Stimulated activated CD4-positive, alpha-beta T cell treated with anti-CD3 and anti-CD28 coated beads, Interleukin-1b, Interleukin-23, amount 100 ng/mL, for 4 hours (primary cell): Measurements from ENCODE around the gene GTF2I.
"Not testable (repeated sequence)": the region's sequence is repeated elsewhere in the genome, so short reads cannot be mapped to it uniquely, and the experiment has no call there.

Experiments used
- DNase-seq, 2 donors: peaks; one replicate each; pipeline ENCODE4 v3.0.0-alpha.2; 2020; ENCODE audit warnings: low read depth in 2 of 2

GTF2I gene

GRCh38 chr7:74709880-74710671, 52.6 kb downstream of the GTF2I start:
- DNase-seq: no peak

GRCh38 chr7:74713567-74713966, 56.0 kb downstream of the GTF2I start:
- no peak for DNase-seq

DNA sequence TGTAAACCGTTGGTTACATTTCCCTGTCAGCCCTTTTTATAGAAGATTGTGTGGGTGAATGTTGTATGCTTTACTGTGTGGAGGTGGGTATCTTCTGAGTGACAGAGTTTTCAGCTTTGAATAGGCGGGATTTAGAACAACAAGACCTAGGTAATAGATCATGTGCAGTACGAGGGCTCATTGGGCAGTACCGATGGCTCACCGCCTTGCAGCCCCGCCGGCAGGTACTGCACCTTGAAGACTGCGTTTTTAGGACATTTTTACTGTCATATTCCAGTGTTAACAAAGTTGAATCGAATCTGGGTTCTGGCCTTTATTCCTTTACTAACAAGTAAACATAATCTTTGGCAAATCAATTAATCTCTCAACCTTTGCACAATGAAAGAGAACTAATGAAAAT, 60.4 kb downstream of the GTF2I start:
- no peak for DNase-seq

DNA sequence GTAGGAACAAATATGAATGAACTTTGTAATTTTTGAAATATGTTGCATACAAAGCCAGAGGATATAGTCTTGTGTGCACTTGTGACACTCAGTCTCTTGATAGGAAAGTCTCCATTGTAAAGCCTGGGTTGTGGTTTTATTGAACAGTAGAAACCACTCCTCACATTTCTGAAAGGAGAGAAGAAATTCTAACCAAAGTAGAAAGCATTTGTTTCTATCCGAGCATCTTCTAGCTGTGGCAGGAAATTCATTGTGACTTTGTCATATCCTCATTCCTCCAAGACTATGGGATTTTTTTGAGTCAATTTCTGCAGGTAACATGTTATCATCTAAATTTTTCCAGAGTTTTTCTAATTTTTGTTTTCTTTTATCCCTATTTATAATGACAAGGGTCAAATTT, 60.8 kb downstream of the GTF2I start:
- no peak for DNase-seq

DNA sequence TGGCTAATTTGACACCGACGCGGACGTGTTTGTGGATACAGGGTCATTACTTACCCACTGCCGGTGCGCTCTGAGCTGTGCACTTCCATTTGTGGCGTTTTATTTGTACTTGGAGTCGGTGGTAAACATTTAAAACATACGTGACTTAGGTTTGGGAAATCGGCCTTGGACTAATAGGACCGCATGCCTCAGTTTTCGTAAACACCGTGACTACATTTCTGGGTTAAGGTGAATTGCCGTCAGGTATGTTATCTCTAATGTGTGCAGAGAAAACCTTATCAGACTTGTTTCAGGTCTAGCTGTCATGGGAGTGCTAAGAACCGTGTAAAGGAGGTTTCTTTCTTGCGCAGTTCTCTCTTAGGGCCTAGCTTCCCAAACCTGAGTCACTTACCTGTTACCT, 64.6 kb downstream of the GTF2I start:
- DNase-seq: no peak

DNA sequence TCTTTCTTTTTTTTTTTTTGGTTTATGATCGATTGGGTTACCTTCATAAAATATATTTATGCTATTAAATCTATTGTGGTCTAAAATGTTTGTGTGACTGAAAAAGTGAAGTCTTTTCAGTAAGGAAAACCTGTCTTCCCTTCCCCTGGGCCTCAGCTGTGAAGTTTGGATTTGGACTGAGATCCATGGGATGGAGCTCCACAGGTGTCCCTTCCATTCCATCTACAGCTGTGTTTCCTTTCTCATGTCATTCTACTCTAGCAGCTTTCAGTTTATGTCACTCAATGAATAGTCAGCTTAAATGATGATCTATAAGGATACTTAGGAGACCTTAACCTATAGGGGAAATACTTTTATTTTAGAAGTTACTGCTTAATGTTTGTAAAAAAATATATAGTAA, 68.3 kb downstream of the GTF2I start:
- DNase-seq: no peak

DNA sequence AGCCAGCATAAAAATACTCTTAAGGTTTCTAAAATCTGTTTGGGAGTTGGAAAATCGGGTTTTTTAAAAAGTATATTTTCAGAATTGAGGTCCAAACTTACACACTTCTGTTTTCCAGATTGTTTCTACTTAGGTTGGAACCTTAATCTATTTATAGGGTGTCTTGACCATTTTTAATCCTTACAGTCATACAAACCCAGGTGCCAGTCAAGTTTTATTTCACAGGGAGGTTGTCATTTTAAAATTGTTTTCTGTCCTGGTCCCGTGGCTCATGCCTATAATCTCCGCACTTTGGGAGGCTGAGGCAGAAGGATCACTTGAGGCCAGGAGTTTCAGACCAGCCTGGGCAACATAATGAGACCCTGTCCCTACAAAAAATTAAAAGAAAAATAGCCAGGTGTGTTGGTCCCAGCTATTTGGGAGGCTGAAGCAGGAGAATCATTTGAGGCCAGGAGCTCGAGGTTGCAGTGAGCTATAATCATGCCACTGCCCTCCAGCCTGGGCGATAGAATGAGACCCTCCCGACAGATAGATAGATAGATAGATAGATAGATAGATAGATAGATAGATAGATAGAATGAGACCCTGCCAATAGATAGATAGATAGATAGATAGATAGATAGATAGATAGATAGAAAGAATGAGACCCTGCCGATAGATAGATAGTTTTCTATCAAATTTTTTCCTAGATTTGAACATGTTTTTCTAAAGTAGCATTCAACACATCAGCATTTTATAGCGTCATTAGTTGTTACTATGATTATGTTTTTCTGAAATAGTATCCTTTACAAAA, 69.0 kb downstream of the GTF2I start:
- DNase-seq: no peak

DNA sequence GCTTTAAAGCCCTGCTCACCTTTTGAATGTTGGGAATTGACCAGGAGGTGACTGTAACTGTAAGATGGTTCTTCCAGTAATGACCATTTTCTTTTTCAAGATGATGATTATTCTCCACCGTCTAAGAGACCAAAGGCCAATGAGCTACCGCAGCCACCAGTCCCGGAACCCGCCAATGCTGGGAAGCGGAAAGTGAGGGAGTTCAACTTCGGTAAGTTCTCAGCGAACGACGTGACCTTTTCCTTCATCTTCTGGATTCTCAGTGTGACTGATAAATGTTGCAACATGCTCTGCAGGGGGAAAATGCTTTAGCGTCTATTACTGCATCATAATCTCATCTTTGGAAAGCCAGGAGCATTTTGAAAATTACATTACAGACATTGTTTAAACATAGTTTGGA, 71.2 kb downstream of the GTF2I start:
- DNase-seq: not testable (repeated sequence)

DNA sequence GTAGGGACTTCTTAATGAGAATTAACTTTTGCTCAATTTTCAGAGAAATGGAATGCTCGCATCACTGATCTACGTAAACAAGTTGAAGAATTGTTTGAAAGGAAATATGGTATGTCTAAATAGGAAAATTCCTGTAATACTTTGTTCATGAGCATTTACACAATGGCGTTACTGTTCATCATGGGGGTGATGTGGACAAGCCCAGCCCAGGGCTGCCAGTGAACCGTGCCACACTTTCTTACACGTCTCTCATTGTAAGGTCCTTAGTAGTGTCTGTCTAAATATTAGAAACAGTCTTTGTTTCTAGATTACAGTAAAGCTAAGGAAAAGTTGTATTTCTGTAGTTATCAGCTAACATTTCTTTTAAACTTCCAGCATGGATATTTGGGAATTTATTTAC, 72.7 kb downstream of the GTF2I start:
- DNase-seq: not testable (repeated sequence)

- not testable (repeated sequence) for DNase-seq
These were observed 82.6 kb downstream of the GTF2I start for GRCh38 chr7:74739974-74740703.

DNA sequence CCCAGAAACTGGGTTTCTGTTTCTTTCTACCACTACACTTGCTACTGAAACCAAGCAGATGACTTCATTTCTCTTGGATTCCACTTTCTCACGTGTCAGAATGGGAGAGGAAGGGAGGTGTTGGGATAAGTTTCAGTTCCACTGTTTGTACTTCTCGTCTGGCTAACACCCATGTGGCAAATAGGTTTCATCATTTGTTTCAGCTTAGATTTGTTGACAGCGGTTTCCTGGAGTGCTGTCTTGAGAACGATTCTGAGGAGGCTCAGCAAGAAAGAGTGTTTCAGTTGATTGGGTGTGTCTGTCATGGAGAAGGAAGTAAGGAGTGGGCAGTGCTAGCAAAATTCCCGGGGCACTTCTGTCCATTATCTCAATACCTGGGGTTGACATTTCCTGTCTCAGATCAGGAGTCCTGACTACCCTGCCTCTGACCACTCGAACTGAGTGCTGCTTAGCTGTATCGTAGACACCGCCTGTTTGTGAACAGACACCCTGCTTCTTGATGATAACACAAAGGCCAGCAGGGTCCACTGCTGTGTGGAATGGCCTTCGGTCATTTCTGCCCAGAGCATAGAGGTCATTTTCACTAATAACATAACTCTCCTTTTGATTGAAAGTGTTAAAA, 86.5 kb downstream of the GTF2I start:
- DNase-seq: not testable (repeated sequence)

GRCh38 chr7:74753921-74754482, 96.5 kb downstream of the GTF2I start:
- DNase-seq: not testable (repeated sequence)

GRCh38 chr7:74756673-74757072, 99.2 kb downstream of the GTF2I start:
- DNase-seq: not testable (repeated sequence)

GRCh38 chr7:74758268-74758667, 100.8 kb downstream of the GTF2I start:
- DNase-seq: not testable (repeated sequence)

- not testable (repeated sequence) for DNase-seq
These were observed 101.5 kb downstream of the GTF2I start for GRCh38 chr7:74758982-74759381.

GRCh38 chr7:74765205-74765918, 107.8 kb downstream of the GTF2I start:
- DNase-seq: not testable (repeated sequence)

- DNase-seq: not testable (repeated sequence)
These were observed 109.0 kb downstream of the GTF2I start for GRCh38 chr7:74766509-74766908.

GRCh38 chr7:74766991-74767390, 109.5 kb downstream of the GTF2I start:
- not testable (repeated sequence) for DNase-seq

GRCh38 chr7:74770062-74770461, 112.5 kb downstream of the GTF2I start:
- not testable (repeated sequence) for DNase-seq

DNA sequence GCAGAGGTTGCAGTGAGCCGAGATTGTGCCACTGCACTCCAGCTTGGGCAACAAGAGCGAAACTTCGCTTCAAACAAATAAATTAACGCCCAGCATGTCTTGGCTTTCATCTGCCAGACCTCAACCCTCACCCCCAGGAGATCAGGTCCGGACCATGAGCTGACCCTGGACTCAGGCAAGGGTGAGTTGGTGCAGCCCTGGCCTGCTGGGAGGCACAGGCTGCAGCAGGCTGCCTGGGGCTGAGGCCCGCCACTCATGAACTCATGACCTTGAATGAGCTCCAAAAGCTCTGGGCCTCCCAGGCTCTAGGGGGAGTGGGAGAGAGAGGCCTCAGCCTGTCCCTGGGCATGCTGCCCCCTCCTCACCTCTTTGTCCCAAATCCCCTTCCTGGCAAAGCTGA, 114.6 kb downstream of the GTF2I start:
- DNase-seq: not testable (repeated sequence)
